Central memory CD8-positive, alpha-beta T cell (primary cell): ENCODE measurements around the gene FLOT2.
"Not testable (repeated sequence)": the region's sequence is repeated elsewhere in the genome, so short reads cannot be mapped to it uniquely, and the experiment has no call there.

Source experiments
- ATAC-seq: fragments of 150-1000 bp; cut with Tn5 transposase; replicated peaks from 2 replicates; pipeline ENCODE4 v1.10.0; 2022; ENCODE audit warnings: mild to moderate bottlenecking, moderate FRiP score, moderate number of reproducible peaks; ENCODE audit not compliant: poor library complexity, severe bottlenecking; ENCODE audit errors: extremely low read depth
- DNase-seq, 2 donors: peaks; one replicate each; pipeline ENCODE4 v3.0.0; 2021; ENCODE audit warnings: low spot score in 2 of 2
- H3K27ac Mint-ChIP-seq: one replicate; pipeline ENCODE4 v1.8.0; 2022; ENCODE audit warnings: low read depth, mild to moderate bottlenecking, moderate library complexity, mixed read lengths
- H3K27me3 Mint-ChIP-seq: one replicate; pipeline ENCODE4 v1.8.0; 2022; ENCODE audit warnings: mixed read lengths
- H3K36me3 Mint-ChIP-seq: one replicate; pipeline ENCODE4 v1.8.0; 2022; ENCODE audit warnings: mild to moderate bottlenecking, moderate library complexity, mixed read lengths; ENCODE audit not compliant: insufficient read depth
- H3K4me1 Mint-ChIP-seq: one replicate; pipeline ENCODE4 v1.8.0; 2022; ENCODE audit warnings: mixed read lengths
- H3K4me3 Mint-ChIP-seq: one replicate; pipeline ENCODE4 v1.8.0; 2022; ENCODE audit warnings: mild to moderate bottlenecking, moderate library complexity, mixed read lengths
- H3K9me3 Mint-ChIP-seq: one replicate; pipeline ENCODE4 v1.8.0; 2022; ENCODE audit warnings: mixed read lengths

Gene FLOT2

GRCh38 chr17:28836541-28836940, 61.0 kb downstream of the FLOT2 start:
- peaks cover 20% of the 10 kb centered on the region for H3K4me1 Mint-ChIP-seq
- not testable (repeated sequence) for H3K4me3 Mint-ChIP-seq, H3K9me3 Mint-ChIP-seq, H3K36me3 Mint-ChIP-seq, H3K27me3 Mint-ChIP-seq, ATAC-seq, H3K27ac Mint-ChIP-seq, DNase-seq

- Mint-ChIP-seq H3K9me3 (no peaks in the 10 kb centered on the region), H3K36me3 (peaks cover 12% of the 10 kb centered on the region)
These were observed 63.1 kb downstream of the FLOT2 start for GRCh38 chr17:28834420-28834819.

More at GRCh38 chr17:28834420-28834819, 63.1 kb downstream of the FLOT2 start:
- H3K4me1 Mint-ChIP-seq = peaks cover 20% of the 10 kb centered on the region
- H3K4me3 Mint-ChIP-seq = no peak overlapping the region
- no peak for ATAC-seq
- no peaks in the 10 kb centered on the region for H3K27me3 Mint-ChIP-seq
- no peak for DNase-seq
- H3K27ac Mint-ChIP-seq = no peak overlapping the region
